Smooth muscle cell (in vitro differentiated cells): ENCODE data around the gene CDH4. TPM values are rescaled to one million over a fixed set of nuclear protein-coding genes. Genes with fewer than 3 reads are reported as not detected.
"Not testable (repeated sequence)": the region's sequence is repeated elsewhere in the genome, so short reads cannot be mapped to it uniquely, and the experiment has no call there.

Experiments
- DNase-seq: peaks from one replicate; lab custom pipeline; 2025; ENCODE audit not compliant: unreplicated experiment; lab: John Stamatoyannopoulos, UW
- H2AFZ ChIP-seq: fragments of 200-600 bp; sonication (generic); 2 replicates; pipeline ENCODE4 v1.6.0; 2016; ENCODE audit warnings: antibody characterized with exemption, low read depth, mild to moderate bottlenecking
- H3F3A ChIP-seq: fragments of 200-600 bp; sonication (generic); 2 replicates; pipeline ENCODE4 v1.6.0; 2017; ENCODE audit warnings: antibody characterized with exemption, low read depth
- H3K27ac ChIP-seq: fragments of 200-600 bp; sonication (generic); 2 replicates; pipeline ENCODE4 v1.5.1; 2016; ENCODE audit warnings: low read depth, mild to moderate bottlenecking
- H3K27me3 ChIP-seq: fragments of 200-600 bp; sonication (generic); 2 replicates; pipeline ENCODE4 v1.6.1; 2016; ENCODE audit warnings: low read depth, mild to moderate bottlenecking
- H3K36me3 ChIP-seq: fragments of 200-600 bp; sonication (generic); 2 replicates; pipeline ENCODE4 v1.5.1; 2016; ENCODE audit warnings: low read depth
- H3K4me1 ChIP-seq: fragments of 200-600 bp; sonication (generic); 2 replicates; pipeline ENCODE4 v1.5.1; 2016; ENCODE audit warnings: low read depth
- H3K4me2 ChIP-seq: fragments of 200-600 bp; sonication (generic); 2 replicates; pipeline ENCODE4 v1.6.0; 2016; ENCODE audit warnings: mild to moderate bottlenecking
- H3K4me3 ChIP-seq: fragments of 200-600 bp; sonication (generic); 2 replicates; pipeline ENCODE4 v1.5.1; 2016; ENCODE audit warnings: mild to moderate bottlenecking
- H3K79me2 ChIP-seq: fragments of 200-600 bp; sonication (generic); 2 replicates; pipeline ENCODE4 v1.6.0; 2016; ENCODE audit warnings: low read depth, mild to moderate bottlenecking
- H3K9ac ChIP-seq: fragments of 200-600 bp; sonication (generic); 2 replicates; pipeline ENCODE4 v1.6.0; 2016; ENCODE audit warnings: low read depth
- H3K9me3 ChIP-seq: fragments of 200-600 bp; sonication (generic); replicated peaks from 2 replicates; pipeline ENCODE4 v1.5.1; 2016; ENCODE audit warnings: low read depth
- H4K20me1 ChIP-seq: fragments of 200-600 bp; sonication (generic); 2 replicates; pipeline ENCODE4 v1.6.0; 2016; ENCODE audit warnings: low read depth
- WGBS: methylation state at CpG from one replicate; pipeline ENCODE4 v1.1.7; 2016; ENCODE audit warnings: low lambda C conversion rate; 5-methylcytosine and 5-hydroxymethylcytosine counted together
- polyA plus RNA-seq: library from polyadenylated mRNA; unstranded; fragments of >200 nt; fragmentation: Nextera tagmentation; extraction: Ambion mirVana; gene quantifications from 2 replicates; pipeline ENCODE4 v1.2.1, GENCODE V29; 2016
- total RNA-seq: library from RNA; depleted of rRNA; stranded (reverse); fragments of >200 nt; gene quantifications from 2 replicates; pipeline ENCODE4 v1.2.3, GENCODE V29; 2014
- TF ChIP-seq, protein P1 (sequence below): fragments of 200-600 bp; sonication (generic); IDR thresholded peaks from 2 replicates; pipeline ENCODE4 v1.5.1; 2017; ENCODE audit warnings: borderline replicate concordance, mild to moderate bottlenecking, antibody characterized with exemption; ENCODE audit not compliant: insufficient read depth, poor library complexity, severe bottlenecking

The CDH4 gene
- total and polyA plus RNA-seq, 2 experiments from 2014 or later: 0.03 to 0.04 TPM

DNA sequence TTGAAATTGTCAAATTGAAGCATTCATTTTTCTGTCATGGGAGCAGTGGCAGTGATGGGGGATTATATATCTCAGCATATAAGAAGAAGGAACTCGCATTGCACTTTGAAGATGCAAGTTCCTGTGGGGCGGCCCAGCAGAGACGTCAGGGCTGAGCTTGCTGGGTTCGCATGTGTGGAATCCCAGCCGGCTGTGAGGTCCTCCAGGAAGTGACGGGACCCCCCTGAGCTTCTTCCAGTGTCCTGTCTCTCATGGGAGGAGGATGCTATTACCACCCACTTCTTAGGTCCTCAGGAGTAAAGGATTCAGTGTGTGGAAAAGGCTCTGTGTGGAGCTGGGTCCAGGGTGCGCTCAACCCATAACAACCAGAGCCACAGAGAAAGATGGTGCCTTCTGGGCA lies 201.2 kb downstream of the CDH4 start:
- DNase-seq: no peak
- no peaks in the 10 kb centered on the region for H3F3A ChIP-seq
- H3K4me3 ChIP-seq: no peak overlapping the region
- no peak overlapping the region for H3K27ac ChIP-seq
- H3K36me3 ChIP-seq: no peaks in the 10 kb centered on the region
- H3K79me2 ChIP-seq: no peaks in the 10 kb centered on the region
- no peak overlapping the region for H2AFZ ChIP-seq
- TF ChIP-seq, protein P1, sequence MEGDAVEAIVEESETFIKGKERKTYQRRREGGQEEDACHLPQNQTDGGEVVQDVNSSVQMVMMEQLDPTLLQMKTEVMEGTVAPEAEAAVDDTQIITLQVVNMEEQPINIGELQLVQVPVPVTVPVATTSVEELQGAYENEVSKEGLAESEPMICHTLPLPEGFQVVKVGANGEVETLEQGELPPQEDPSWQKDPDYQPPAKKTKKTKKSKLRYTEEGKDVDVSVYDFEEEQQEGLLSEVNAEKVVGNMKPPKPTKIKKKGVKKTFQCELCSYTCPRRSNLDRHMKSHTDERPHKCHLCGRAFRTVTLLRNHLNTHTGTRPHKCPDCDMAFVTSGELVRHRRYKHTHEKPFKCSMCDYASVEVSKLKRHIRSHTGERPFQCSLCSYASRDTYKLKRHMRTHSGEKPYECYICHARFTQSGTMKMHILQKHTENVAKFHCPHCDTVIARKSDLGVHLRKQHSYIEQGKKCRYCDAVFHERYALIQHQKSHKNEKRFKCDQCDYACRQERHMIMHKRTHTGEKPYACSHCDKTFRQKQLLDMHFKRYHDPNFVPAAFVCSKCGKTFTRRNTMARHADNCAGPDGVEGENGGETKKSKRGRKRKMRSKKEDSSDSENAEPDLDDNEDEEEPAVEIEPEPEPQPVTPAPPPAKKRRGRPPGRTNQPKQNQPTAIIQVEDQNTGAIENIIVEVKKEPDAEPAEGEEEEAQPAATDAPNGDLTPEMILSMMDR: no peak
- peaks cover 9% of the 10 kb centered on the region for H3K4me1 ChIP-seq
- H3K27me3 ChIP-seq: no peaks in the 10 kb centered on the region
- H3K9ac ChIP-seq: no peak overlapping the region
- H3K9me3 ChIP-seq: no peaks in the 10 kb centered on the region
- no peaks in the 10 kb centered on the region for H4K20me1 ChIP-seq
- 82% methylated on average over 7 of the region's 7 CpGs for WGBS
- H3K4me2 ChIP-seq: no peak overlapping the region

DNA sequence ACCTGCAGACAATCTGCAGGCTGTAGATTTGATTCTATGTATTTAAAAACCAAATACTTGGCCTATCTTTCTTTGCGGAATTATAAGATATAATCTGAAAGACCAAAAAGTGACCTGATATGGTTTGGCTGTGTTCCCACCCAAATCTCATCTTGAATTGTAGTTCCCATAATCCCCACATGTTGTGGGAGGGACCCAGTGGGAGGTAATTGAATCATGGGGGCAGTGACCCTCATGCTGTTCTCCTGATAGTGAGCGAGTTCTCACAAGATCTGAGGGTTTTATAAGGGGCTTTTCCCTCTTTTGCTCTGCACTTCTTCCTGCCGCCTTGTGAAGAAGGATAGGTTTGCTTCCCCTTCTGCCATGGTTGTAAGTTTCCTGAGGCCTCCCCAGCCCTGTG lies 201.6 kb downstream of the CDH4 start:
- not testable (repeated sequence) for H3K9me3 ChIP-seq, H3K4me1 ChIP-seq, H3K4me2 ChIP-seq, DNase-seq, H3K27ac ChIP-seq, H4K20me1 ChIP-seq, H3K36me3 ChIP-seq, H2AFZ ChIP-seq, H3K9ac ChIP-seq, H3K79me2 ChIP-seq, H3K4me3 ChIP-seq, H3K27me3 ChIP-seq, H3F3A ChIP-seq
- WGBS: 96% methylated on average over 3 of the region's 3 CpGs

DNA sequence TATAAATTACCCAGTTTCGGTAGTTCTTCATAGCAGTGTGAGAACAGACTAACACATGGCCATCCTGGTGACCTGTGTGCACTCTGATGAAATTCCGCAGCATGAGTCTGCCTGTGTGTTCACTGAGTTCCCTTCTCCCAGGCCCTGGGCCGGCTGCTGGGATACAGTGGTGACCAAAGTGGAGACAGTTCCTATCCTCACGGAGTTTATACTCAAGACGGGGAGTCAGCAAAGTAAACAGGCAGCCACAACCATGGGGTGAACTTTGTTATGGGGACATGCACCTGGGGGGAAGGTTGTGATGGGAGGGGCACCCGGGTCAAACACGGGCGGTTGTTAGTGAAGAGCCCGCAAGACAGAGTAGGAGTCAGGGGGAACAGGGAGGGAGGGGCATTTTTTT lies 202.0 kb downstream of the CDH4 start:
- no peak overlapping the region for H3K9ac ChIP-seq
- no peak overlapping the region for H3K4me2 ChIP-seq
- H3F3A ChIP-seq: no peaks in the 10 kb centered on the region
- H3K4me3 ChIP-seq: no peak overlapping the region
- no peak overlapping the region for H2AFZ ChIP-seq
- H3K79me2 ChIP-seq: no peaks in the 10 kb centered on the region
- H3K9me3 ChIP-seq: no peaks in the 10 kb centered on the region
- H3K36me3 ChIP-seq: no peaks in the 10 kb centered on the region
- H3K4me1 ChIP-seq: peaks cover under 1% of the 10 kb centered on the region
- no peak for DNase-seq
- 92% methylated on average over 9 of the region's 9 CpGs for WGBS
- H3K27me3 ChIP-seq: no peaks in the 10 kb centered on the region
- no peak overlapping the region for H3K27ac ChIP-seq
- no peaks in the 10 kb centered on the region for H4K20me1 ChIP-seq
- TF ChIP-seq, protein P1: no peak

DNA sequence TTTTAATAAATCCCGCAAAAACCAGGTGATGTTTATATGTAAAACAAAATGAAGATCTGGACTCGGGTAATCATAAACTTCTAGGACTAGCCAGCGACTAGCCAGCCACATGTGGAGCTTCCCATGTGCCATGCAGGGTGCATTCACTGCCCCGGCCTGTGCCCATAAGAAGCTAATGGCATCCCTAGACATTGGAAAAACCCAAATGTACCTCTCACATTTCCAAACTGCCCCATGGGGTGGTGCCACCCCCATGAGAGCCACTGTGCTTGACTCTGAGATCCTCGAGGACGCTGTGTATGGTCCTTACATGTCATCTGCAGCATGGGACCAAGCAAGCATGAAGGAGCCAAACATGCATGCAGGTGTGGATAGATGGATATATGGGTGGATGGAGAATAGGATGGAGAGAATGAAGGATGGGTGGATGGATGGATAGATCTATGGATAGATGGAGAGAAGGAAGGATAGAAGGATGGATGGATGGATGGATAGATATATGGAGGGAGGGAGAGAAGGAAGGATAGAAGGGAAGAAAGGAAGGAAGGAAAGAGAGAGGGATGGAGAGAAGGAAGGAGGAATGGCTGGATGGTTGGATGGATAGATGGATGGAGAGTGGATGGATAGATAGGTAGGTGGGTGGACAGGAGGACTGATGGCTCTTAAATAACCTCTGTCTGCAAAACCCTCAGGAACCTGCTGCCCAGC lies 203.6 kb downstream of the CDH4 start:
- Histone ChIP-seq H3K9ac (no peak overlapping the region), H3K4me2 (no peak overlapping the region), H3K4me3 (no peak overlapping the region), H3K4me1 (no peaks in the 10 kb centered on the region), H3K27ac (no peak overlapping the region), H3K9me3 (no peaks in the 10 kb centered on the region), H2AFZ (no peak overlapping the region), H3K27me3 (no peaks in the 10 kb centered on the region), H4K20me1 (no peaks in the 10 kb centered on the region), H3F3A (no peaks in the 10 kb centered on the region), H3K79me2 (no peaks in the 10 kb centered on the region), H3K36me3 (no peaks in the 10 kb centered on the region)
- no peak for DNase-seq
- 91% methylated on average over 6 of the region's 6 CpGs for WGBS
- TF ChIP-seq, protein P1: no peak
